Thyroid gland (tissue), 4 donors: ENCODE data around the gene ZNF579.

Experiments used
- CTCF ChIP-seq, 6 experiments: fragments of 200-600 bp in 3 of 6; fragments of 450-650 bp in 3 of 6; sonication (generic) in 3 of 6; IDR thresholded peaks; one replicate each; pipeline ENCODE4 v1.5.1; 2016 to 2019; ENCODE audit warnings: antibody characterized with exemption in 6 of 6, mild to moderate bottlenecking in 2 of 6, inconsistent platforms in 1 of 6, moderate library complexity in 1 of 6
- POLR2A ChIP-seq, 2 donors: fragments of 450-650 bp; IDR thresholded peaks; one replicate each; pipeline ENCODE4 v1.6.1; 2017; ENCODE audit warnings: antibody characterized with exemption in 2 of 2, mild to moderate bottlenecking in 2 of 2, moderate library complexity in 1 of 2

- TF ChIP-seq CTCF (IDR thresholded peaks at IDR 0.05) (no peak), POLR2A (IDR thresholded peaks at IDR 0.05) (no peak)
These were observed 12.6 kb upstream of the ZNF579 start for GRCh38 chr19:55593096-55593772.
